Fibroblast of villous mesenchyme (primary cell): ENCODE results near the gene SLC12A2. TPM values are rescaled to one million over a fixed set of nuclear protein-coding genes. Genes with fewer than 3 reads are reported as not detected.

ENCODE experiments used
- DNase-seq: peaks from one replicate; pipeline ENCODE4 v3.0.0-alpha.2; 2010; ENCODE audit warnings: low read depth
- H3K4me3 ChIP-seq: 2 replicates; pipeline ENCODE4 v1.5.1; 2011; ENCODE audit warnings: low read depth, mild to moderate bottlenecking, low read length
- CTCF ChIP-seq: IDR thresholded peaks from 2 replicates; pipeline ENCODE4 v1.5.1; 2012; ENCODE audit warnings: low read depth, mild to moderate bottlenecking, low read length; ENCODE audit not compliant: insufficient read depth
- total RNA-seq: library from RNA; depleted of rRNA; stranded (reverse); fragments of >200 nt; gene quantifications from 2 replicates; pipeline ENCODE4 v1.2.3, GENCODE V29; 2012

SLC12A2 gene
- total RNA-seq, 1 donor: 37.1 TPM

GRCh38 chr5:128224336-128224735 is 140.8 kb downstream of the SLC12A2 start:
- no peak overlapping the region for H3K4me3 ChIP-seq
- no peak for TF ChIP-seq CTCF
- no peak for DNase-seq

GRCh38 chr5:128225245-128226030 is 141.9 kb downstream of the SLC12A2 start:
- no peak for DNase-seq

GRCh38 chr5:128228008-128228407 is 144.4 kb downstream of the SLC12A2 start:
- peak; percentile 60 for DNase-seq
- TF ChIP-seq CTCF: no peak
- no peak overlapping the region for H3K4me3 ChIP-seq

More at GRCh38 chr5:128225245-128226030, 141.9 kb downstream of the SLC12A2 start:
- TF ChIP-seq CTCF: no peak
- H3K4me3 ChIP-seq: no peak overlapping the region

- no peak for TF ChIP-seq CTCF
- DNase-seq: peak; percentile 68
- no peak overlapping the region for H3K4me3 ChIP-seq
These were observed 145.0 kb downstream of the SLC12A2 start for GRCh38 chr5:128228521-128228920.

- no peak for TF ChIP-seq CTCF
- no peak overlapping the region for H3K4me3 ChIP-seq
- DNase-seq: no peak
These were observed 151.5 kb downstream of the SLC12A2 start for GRCh38 chr5:128234928-128235641.

GRCh38 chr5:128236334-128236733 is 152.8 kb downstream of the SLC12A2 start:
- TF ChIP-seq CTCF: no peak
- H3K4me3 ChIP-seq: no peak overlapping the region
- no peak for DNase-seq
